ENCODE results near the gene CLIC3. TPM values are rescaled to one million over a fixed set of nuclear protein-coding genes. Genes with fewer than 3 reads are reported as not detected.

The CLIC3 gene
- total RNA-seq, 1 donor from 2014 or later = not detected

GRCh38 chr9:136983656-136984314 is 12.6 kb downstream of the CLIC3 start:
- Mint-ChIP-seq H3K4me3 (ENCODE audit: low read depth) (no peak overlapping the region), H3K4me1 (ENCODE audit: low read depth) (no peaks in the 10 kb centered on the region), H3K27me3 (peaks cover 13% of the 10 kb centered on the region), H3K9me3 (ENCODE audit: low read depth) (no peaks in the 10 kb centered on the region), H3K36me3 (ENCODE audit: insufficient read depth) (no peaks in the 10 kb centered on the region), H3K27ac (no peak overlapping the region)
- DNase-seq (ENCODE audit: low spot score, unreplicated experiment) = no peak
- TF ChIP-seq CTCF (IDR thresholded peaks at IDR 0.05; ENCODE audit: unreplicated experiment) = no peak

- Mint-ChIP-seq H3K4me3 (ENCODE audit: low read depth) (no peak overlapping the region), H3K36me3 (ENCODE audit: insufficient read depth) (no peaks in the 10 kb centered on the region), H3K4me1 (ENCODE audit: low read depth) (no peaks in the 10 kb centered on the region), H3K27me3 (peaks cover 13% of the 10 kb centered on the region), H3K27ac (no peak overlapping the region), H3K9me3 (ENCODE audit: low read depth) (no peaks in the 10 kb centered on the region)
- no peak for DNase-seq (ENCODE audit: low spot score, unreplicated experiment)
- no peak for TF ChIP-seq CTCF (IDR thresholded peaks at IDR 0.05; ENCODE audit: unreplicated experiment)
Measured at GRCh38 chr9:136983167-136983566, 13.2 kb downstream of the CLIC3 start.

GRCh38 chr9:136982232-136983051 is 13.9 kb downstream of the CLIC3 start, which contains the start of gene LCNL1:
Gene LCNL1 (plus strand): TSS chr9:136982993. CDS start chr9:136983587, 594 bp downstream.
- no peak within 1 kb of the TSS for H3K4me3 Mint-ChIP-seq (ENCODE audit: low read depth)
- H3K36me3 Mint-ChIP-seq (ENCODE audit: insufficient read depth) = no peaks in the 10 kb centered on the region
- no peak within 1 kb of the TSS for H3K27ac Mint-ChIP-seq
- DNase-seq (ENCODE audit: low spot score, unreplicated experiment) = no peak
- no peaks in the 10 kb centered on the region for H3K4me1 Mint-ChIP-seq (ENCODE audit: low read depth)
- peaks cover 12% of the 10 kb centered on the region for H3K27me3 Mint-ChIP-seq
- no peaks in the 10 kb centered on the region for H3K9me3 Mint-ChIP-seq (ENCODE audit: low read depth)
- TF ChIP-seq CTCF (IDR thresholded peaks at IDR 0.05; ENCODE audit: unreplicated experiment) = no peak

- Mint-ChIP-seq H3K4me3 (ENCODE audit: low read depth) (no peak overlapping the region), H3K9me3 (ENCODE audit: low read depth) (no peaks in the 10 kb centered on the region), H3K27me3 (peaks cover 17% of the 10 kb centered on the region), H3K27ac (no peak overlapping the region), H3K4me1 (ENCODE audit: low read depth) (no peaks in the 10 kb centered on the region), H3K36me3 (ENCODE audit: insufficient read depth) (no peaks in the 10 kb centered on the region)
- DNase-seq (ENCODE audit: low spot score, unreplicated experiment) = no peak
- no peak for TF ChIP-seq CTCF (IDR thresholded peaks at IDR 0.05; ENCODE audit: unreplicated experiment)
Measured at GRCh38 chr9:136981588-136982231, 14.7 kb downstream of the CLIC3 start.
